Activated T-cell treated with anti-CD3 and anti-CD28 coated beads for 4 hours (primary cell): ENCODE data around the gene MAD2L1BP.
"Not testable (repeated sequence)": the region's sequence is repeated elsewhere in the genome, so short reads cannot be mapped to it uniquely, and the experiment has no call there.

Experiments used
- DNase-seq: peaks from one replicate; pipeline ENCODE4 v3.0.0-alpha.2; 2020

The MAD2L1BP gene, protein sequence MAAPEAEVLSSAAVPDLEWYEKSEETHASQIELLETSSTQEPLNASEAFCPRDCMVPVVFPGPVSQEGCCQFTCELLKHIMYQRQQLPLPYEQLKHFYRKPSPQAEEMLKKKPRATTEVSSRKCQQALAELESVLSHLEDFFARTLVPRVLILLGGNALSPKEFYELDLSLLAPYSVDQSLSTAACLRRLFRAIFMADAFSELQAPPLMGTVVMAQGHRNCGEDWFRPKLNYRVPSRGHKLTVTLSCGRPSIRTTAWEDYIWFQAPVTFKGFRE

GRCh38 chr6:43635387-43636307 is at the start of gene MAD2L1BP:
Gene MAD2L1BP, plus strand, starts transcription at chr6:43635840. Its CDS starts 36 bp downstream, at chr6:43635876.
- peak; percentile 83 for DNase-seq

GRCh38 chr6:43588194-43588593 is 47.4 kb upstream of the MAD2L1BP start:
- DNase-seq = no peak

GRCh38 chr6:43589564-43589963 is 46.1 kb upstream of the MAD2L1BP start:
- DNase-seq = not testable (repeated sequence)

DNA sequence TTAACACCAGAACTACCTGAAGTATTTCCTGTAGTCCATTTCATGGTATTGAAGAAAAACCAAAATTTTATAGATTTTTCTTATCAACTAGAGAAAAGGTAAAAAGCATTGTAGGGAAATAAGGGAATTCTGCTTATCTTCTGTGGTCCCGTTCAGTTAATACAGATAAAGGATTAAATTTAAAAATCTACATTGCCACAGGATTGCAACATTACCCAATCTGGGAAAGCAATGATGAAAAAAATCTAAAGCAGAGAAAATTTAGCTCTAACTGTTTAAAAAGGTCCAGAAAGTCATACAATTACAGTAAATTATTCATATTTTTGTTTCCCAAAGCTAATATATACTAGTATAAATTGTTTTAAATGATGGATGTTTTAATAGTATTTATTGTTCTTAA is 41.7 kb upstream of the MAD2L1BP start:
- no peak for DNase-seq

DNA sequence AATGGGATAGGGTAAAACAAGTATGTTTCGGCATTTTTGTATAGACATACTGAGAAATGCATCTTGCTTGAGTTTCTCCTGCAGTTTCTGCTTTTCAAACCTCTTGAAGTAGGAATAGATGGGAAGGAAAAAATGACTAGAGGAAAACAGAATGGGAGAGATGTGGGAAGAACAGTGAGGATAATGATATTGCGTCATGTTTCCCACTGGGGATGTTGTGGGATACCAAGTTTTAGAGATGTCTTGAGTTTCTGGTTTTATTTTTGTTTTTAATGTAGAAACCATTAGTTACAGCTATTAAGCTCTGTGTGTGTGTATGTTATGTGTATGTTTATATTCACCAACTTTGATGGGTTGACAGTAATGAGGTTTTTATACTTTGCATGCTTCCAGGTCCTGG is 35.0 kb upstream of the MAD2L1BP start:
- no peak for DNase-seq

- DNase-seq = no peak
Observed at GRCh38 chr6:43604174-43604573, 31.5 kb upstream of the MAD2L1BP start.

- DNase-seq = no peak
Observed at GRCh38 chr6:43606019-43606418, 29.6 kb upstream of the MAD2L1BP start.

- peak; percentile 50 for DNase-seq
Observed at GRCh38 chr6:43608310-43608763, 27.3 kb upstream of the MAD2L1BP start.

GRCh38 chr6:43608807-43609206 is 26.8 kb upstream of the MAD2L1BP start:
- no peak for DNase-seq

- no peak for DNase-seq
Observed at GRCh38 chr6:43609402-43609801, 26.2 kb upstream of the MAD2L1BP start.

GRCh38 chr6:43610431-43610830 is 25.2 kb upstream of the MAD2L1BP start:
- no peak for DNase-seq

- no peak for DNase-seq
Observed at GRCh38 chr6:43613721-43614395, 21.8 kb upstream of the MAD2L1BP start.

DNA sequence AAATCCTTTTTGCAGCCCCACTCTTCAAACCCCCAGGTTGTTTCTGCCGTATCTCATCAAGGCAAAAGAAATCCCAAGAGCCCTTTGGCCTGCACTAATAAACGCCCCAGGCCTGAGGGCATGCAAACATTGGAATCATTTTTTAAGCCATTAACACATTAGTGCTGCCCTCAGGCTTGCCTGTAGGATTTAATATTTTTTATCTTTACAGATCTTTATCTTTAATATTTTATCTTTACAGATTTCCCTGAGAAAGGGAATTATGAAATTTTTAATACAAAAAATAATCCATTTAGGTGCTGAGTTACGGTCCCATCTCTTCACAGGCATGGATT is 21.3 kb upstream of the MAD2L1BP start:
- no peak for DNase-seq

- DNase-seq = no peak
Observed at GRCh38 chr6:43616725-43617472, 18.7 kb upstream of the MAD2L1BP start.

- DNase-seq = no peak
Observed at GRCh38 chr6:43621078-43621835, 14.4 kb upstream of the MAD2L1BP start.

GRCh38 chr6:43621836-43622180 is 13.8 kb upstream of the MAD2L1BP start:
- no peak for DNase-seq

GRCh38 chr6:43622541-43622940 is 13.1 kb upstream of the MAD2L1BP start:
- DNase-seq = no peak

DNA sequence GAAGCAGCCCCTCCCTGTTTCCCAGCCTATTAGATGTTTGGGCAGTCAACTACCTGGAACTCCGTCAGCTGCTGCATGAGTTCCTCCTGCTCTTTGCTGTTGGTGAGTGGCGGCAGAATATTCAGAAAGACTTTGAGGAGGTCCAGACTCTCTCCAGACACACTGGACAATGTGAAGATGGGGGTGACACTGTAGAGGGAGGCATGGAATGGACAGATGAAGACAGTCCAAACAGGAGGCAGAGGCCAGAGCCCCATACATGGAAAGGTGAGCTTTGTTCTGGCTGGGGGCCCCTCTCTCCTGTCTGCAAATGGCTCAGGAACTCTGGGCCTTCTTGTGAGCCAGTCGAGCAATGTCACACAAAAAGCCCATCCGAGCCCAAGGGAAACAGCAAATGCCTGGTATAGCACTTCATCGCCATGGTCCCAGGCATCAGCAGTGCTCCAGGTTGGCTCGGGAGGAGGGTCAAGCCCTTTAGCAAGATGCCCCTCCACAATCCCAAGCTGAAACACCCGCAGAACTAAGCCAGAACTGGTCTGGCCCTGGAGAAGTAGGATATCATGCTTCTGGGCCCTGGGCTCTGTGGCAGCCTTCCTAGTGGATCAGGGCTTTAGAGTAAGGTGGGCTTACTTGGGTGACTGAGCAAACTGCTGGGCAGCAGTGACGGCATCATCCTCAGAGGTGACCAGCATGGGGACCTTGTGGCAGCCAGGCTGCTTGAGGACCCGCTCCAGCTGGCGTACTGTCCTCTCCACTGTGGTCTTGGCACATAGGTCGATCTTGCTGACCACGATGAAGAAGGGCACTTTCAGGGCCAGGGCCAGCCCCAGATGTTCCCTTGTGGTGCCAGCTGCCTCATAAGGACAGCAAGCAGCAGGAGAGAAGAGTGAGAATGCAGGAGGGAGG is 11.5 kb upstream of the MAD2L1BP start:
- DNase-seq = no peak

DNA sequence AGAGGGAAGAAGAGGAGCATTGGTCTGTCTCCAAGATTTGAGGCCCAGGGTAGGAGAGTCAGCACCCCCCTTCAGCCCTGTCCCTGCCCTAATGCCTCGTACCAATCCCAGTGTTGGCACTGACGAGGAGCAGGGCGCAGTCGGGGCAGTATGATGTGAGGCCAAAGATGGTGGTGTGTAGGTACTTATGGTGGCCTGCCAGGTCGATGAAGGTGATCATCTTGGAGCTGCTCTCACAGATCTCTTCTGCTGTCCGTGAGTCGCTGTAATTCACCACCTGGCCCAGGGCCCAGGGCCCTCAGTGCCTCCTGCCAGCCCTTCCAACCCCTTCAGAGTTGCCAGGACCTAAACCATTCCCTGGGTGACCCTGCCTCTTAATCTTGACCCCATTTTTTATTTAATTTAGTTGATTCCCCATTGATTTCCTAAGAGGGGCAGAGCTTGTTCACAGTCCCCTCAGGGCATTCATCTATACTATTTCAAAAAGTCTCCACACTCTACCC is 10.8 kb upstream of the MAD2L1BP start:
- no peak for DNase-seq

- DNase-seq = no peak
Observed at GRCh38 chr6:43625393-43625992, 10.1 kb upstream of the MAD2L1BP start.
